ENCODE results near the gene MBD3L1.

MBD3L1 gene

DNA sequence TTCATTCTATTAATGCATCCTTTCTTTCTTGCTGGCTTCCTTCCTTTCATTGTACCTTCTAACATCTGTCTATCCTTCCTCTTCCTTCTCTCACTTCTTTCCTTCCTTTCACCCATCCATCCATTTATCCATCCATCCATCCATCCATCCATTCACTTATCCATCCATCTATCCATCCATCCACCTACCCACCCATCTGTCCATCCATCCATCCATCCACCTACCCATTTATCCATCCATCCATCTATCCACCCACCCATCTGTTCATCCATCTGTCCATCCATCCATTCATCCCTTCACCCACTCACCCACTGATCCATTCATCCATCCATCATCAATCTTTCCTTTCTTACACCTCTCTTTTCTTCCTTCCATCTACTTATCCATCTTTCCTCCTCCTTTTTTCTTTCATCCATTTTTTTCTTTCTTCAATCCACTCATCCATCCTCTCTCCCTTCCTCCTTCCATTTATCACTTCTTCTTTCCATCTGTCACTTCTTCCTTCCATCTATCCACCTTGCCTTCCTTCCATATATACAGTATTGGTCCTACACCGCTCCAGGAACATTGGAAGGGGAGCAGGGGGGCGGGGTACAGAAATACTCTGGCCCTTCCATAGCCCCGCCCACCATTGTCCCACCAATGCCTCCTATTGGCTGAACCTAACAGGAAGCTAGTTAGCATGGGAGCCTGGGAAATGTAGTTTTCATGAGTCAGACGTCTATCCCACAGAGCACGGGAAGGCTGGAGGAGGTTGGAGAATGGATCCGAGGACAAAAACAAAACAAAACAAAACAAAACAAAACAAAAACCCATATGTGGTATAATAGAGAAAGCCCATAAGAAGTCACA, 45.9 kb downstream of the MBD3L1 start:
- H4K20me1 ChIP-seq (ENCODE audit: insufficient read depth, low read length), result no peaks in the 10 kb centered on the region
- H3K79me2 ChIP-seq (ENCODE audit: low read length), result no peaks in the 10 kb centered on the region
- no peak overlapping the region for H2AFZ ChIP-seq (ENCODE audit: low read depth, low read length)
- no peak for TF ChIP-seq EZH2phosphoT487 (IDR thresholded peaks at IDR 0.05; ENCODE audit: low read depth)
- TF ChIP-seq, protein P1, sequence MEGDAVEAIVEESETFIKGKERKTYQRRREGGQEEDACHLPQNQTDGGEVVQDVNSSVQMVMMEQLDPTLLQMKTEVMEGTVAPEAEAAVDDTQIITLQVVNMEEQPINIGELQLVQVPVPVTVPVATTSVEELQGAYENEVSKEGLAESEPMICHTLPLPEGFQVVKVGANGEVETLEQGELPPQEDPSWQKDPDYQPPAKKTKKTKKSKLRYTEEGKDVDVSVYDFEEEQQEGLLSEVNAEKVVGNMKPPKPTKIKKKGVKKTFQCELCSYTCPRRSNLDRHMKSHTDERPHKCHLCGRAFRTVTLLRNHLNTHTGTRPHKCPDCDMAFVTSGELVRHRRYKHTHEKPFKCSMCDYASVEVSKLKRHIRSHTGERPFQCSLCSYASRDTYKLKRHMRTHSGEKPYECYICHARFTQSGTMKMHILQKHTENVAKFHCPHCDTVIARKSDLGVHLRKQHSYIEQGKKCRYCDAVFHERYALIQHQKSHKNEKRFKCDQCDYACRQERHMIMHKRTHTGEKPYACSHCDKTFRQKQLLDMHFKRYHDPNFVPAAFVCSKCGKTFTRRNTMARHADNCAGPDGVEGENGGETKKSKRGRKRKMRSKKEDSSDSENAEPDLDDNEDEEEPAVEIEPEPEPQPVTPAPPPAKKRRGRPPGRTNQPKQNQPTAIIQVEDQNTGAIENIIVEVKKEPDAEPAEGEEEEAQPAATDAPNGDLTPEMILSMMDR (IDR thresholded peaks at IDR 0.05; ENCODE audit: low read depth, low read length), result no peak
- H3K4me3 ChIP-seq (ENCODE audit: low read length), result no peak overlapping the region
- no peaks in the 10 kb centered on the region for H3K36me3 ChIP-seq (replicated peaks; ENCODE audit: low read depth, low read length)
- H3K27me3 ChIP-seq (ENCODE audit: low read depth, low read length), result no peaks in the 10 kb centered on the region
- no peaks in the 10 kb centered on the region for H3K4me1 ChIP-seq (ENCODE audit: low read length)
- no peak overlapping the region for H3K4me2 ChIP-seq (ENCODE audit: low read length)
- peaks cover 5% of the 10 kb centered on the region; the same call in 1 of the 2 replicates for H3K9me3 ChIP-seq (ENCODE audit: insufficient read depth, low read length)
- H3K9ac ChIP-seq (ENCODE audit: low read length), result no peak overlapping the region
- H3K27ac ChIP-seq (ENCODE audit: low read length), result no peak overlapping the region

DNA sequence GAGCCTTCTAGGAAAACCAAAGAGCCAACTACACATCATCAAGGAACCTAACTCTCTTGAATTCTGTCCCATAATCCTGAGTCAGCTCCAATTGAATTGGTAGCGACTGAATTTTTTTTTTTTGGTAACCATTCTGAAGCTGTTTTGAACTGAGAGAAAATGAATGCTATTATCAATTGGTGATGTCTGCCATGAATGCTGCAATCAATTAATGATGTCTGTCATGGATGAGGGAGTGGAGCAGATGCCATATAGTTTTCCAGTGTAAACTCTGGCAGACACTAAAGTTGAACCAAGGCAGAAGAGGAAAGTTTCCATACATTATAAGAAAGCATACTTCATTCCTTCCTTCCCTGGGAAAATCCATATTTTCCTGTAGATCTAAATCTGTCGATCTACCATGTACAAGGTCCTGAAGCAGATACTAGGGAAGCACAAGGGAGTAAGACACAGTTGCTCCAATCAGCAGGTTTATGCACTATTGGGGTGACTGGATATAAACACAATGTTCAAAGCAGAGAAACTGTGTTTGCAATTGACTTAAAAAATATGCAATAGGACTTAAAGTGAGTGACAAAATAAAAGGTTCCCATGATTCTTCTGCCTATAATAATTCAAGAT, 48.8 kb downstream of the MBD3L1 start:
- H3K79me2 ChIP-seq (ENCODE audit: low read length), result no peaks in the 10 kb centered on the region
- no peak for TF ChIP-seq EZH2phosphoT487 (IDR thresholded peaks at IDR 0.05; ENCODE audit: low read depth)
- TF ChIP-seq, protein P1 (IDR thresholded peaks at IDR 0.05; ENCODE audit: low read depth, low read length), result no peak
- H3K4me2 ChIP-seq (ENCODE audit: low read length), result no peak overlapping the region
- H3K4me1 ChIP-seq (ENCODE audit: low read length), result no peaks in the 10 kb centered on the region
- no peaks in the 10 kb centered on the region for H3K36me3 ChIP-seq (replicated peaks; ENCODE audit: low read depth, low read length)
- H3K9ac ChIP-seq (ENCODE audit: low read length), result no peak overlapping the region
- no peak overlapping the region for H2AFZ ChIP-seq (ENCODE audit: low read depth, low read length)
- H3K27me3 ChIP-seq (ENCODE audit: low read depth, low read length), result no peaks in the 10 kb centered on the region
- H3K27ac ChIP-seq (ENCODE audit: low read length), result no peak overlapping the region
- H3K9me3 ChIP-seq (ENCODE audit: insufficient read depth, low read length), result peaks cover 4% of the 10 kb centered on the region; the same call in 1 of the 2 replicates
- H3K4me3 ChIP-seq (ENCODE audit: low read length), result no peak overlapping the region
- no peaks in the 10 kb centered on the region for H4K20me1 ChIP-seq (ENCODE audit: insufficient read depth, low read length)

DNA sequence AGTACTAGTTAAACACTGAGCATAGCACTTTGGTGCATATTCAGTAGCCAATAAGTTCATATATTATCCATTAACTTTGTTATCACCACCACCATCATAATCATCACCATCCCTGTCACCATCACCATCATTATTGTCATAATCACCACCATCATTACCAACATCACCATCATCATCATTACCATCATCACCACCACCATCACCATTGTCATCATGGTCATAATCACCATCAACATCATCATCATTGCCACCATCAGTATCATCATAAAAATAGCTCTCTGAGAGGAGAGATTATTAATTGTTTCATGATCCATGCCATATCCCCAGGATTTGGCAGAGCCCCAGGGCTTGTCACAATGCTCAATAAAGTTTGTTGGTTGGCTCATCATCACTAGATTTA, 49.3 kb downstream of the MBD3L1 start:
- no peak overlapping the region for H3K4me2 ChIP-seq (ENCODE audit: low read length)
- no peaks in the 10 kb centered on the region for H3K4me1 ChIP-seq (ENCODE audit: low read length)
- H3K4me3 ChIP-seq (ENCODE audit: low read length), result no peak overlapping the region
- TF ChIP-seq, protein P1 (IDR thresholded peaks at IDR 0.05; ENCODE audit: low read depth, low read length), result no peak
- no peak for TF ChIP-seq EZH2phosphoT487 (IDR thresholded peaks at IDR 0.05; ENCODE audit: low read depth)
- no peaks in the 10 kb centered on the region for H3K79me2 ChIP-seq (ENCODE audit: low read length)
- no peak overlapping the region for H2AFZ ChIP-seq (ENCODE audit: low read depth, low read length)
- peaks cover 4% of the 10 kb centered on the region; the same call in 1 of the 2 replicates for H3K9me3 ChIP-seq (ENCODE audit: insufficient read depth, low read length)
- no peaks in the 10 kb centered on the region for H4K20me1 ChIP-seq (ENCODE audit: insufficient read depth, low read length)
- no peak overlapping the region for H3K27ac ChIP-seq (ENCODE audit: low read length)
- no peaks in the 10 kb centered on the region for H3K36me3 ChIP-seq (replicated peaks; ENCODE audit: low read depth, low read length)
- no peak overlapping the region for H3K9ac ChIP-seq (ENCODE audit: low read length)
- no peaks in the 10 kb centered on the region for H3K27me3 ChIP-seq (ENCODE audit: low read depth, low read length)

DNA sequence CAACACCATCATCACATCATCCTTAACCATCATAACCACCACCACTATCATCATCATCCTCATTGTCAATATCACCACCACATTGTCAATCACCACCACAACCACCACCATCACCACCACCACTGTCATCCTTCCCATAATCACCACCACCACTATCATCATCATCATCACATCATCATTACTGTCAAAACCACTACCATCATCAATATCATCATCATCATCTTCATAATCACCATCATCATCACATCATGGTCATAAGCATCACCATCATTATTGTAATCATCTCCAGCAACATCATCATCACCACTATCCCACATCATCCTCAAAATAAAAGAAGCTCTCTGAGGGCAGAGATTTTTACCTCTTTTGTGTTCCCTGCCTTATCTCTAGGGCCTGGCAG, 52.2 kb downstream of the MBD3L1 start:
- H4K20me1 ChIP-seq (ENCODE audit: insufficient read depth, low read length), result no peaks in the 10 kb centered on the region
- no peak overlapping the region for H3K4me3 ChIP-seq (ENCODE audit: low read length)
- H3K4me2 ChIP-seq (ENCODE audit: low read length), result no peak overlapping the region
- H3K9ac ChIP-seq (ENCODE audit: low read length), result no peak overlapping the region
- no peaks in the 10 kb centered on the region for H3K27me3 ChIP-seq (ENCODE audit: low read depth, low read length)
- TF ChIP-seq, protein P1 (IDR thresholded peaks at IDR 0.05; ENCODE audit: low read depth, low read length), result no peak
- TF ChIP-seq EZH2phosphoT487 (IDR thresholded peaks at IDR 0.05; ENCODE audit: low read depth), result no peak
- no peaks in the 10 kb centered on the region for H3K36me3 ChIP-seq (replicated peaks; ENCODE audit: low read depth, low read length)
- no peaks in the 10 kb centered on the region for H3K4me1 ChIP-seq (ENCODE audit: low read length)
- H2AFZ ChIP-seq (ENCODE audit: low read depth, low read length), result no peak overlapping the region
- H3K27ac ChIP-seq (ENCODE audit: low read length), result no peak overlapping the region
- no peaks in the 10 kb centered on the region for H3K9me3 ChIP-seq (ENCODE audit: insufficient read depth, low read length)
- no peaks in the 10 kb centered on the region for H3K79me2 ChIP-seq (ENCODE audit: low read length)
